Esophagus (tissue), 2 donors: ENCODE measurements around the gene TMED7. TPM values are rescaled to one million over a fixed set of nuclear protein-coding genes. Genes with fewer than 3 reads are reported as not detected.
"Not testable (repeated sequence)": the region's sequence is repeated elsewhere in the genome, so short reads cannot be mapped to it uniquely, and the experiment has no call there.

Source experiments
- H3K27ac ChIP-seq, 2 donors: one replicate each; pipeline ENCODE4 v1.5.1; 2013; ENCODE audit warnings: low read depth in 2 of 2, mild to moderate bottlenecking in 2 of 2, inconsistent platforms in 1 of 2, low read length in 1 of 2, moderate library complexity in 1 of 2
- H3K27me3 ChIP-seq, 2 donors: one replicate each; pipeline ENCODE4 v1.6.1; 2013; ENCODE audit warnings: low read length in 2 of 2, control low read depth in 1 of 2, mild to moderate bottlenecking in 1 of 2; ENCODE audit not compliant: insufficient read depth in 2 of 2, control insufficient read depth in 1 of 2
- H3K36me3 ChIP-seq, 2 donors: one replicate each; pipeline ENCODE4 v1.6.1; 2013; ENCODE audit warnings: low read length in 1 of 2; ENCODE audit not compliant: control insufficient read depth in 2 of 2, insufficient read depth in 2 of 2
- H3K4me1 ChIP-seq, 2 donors: one replicate each; pipeline ENCODE4 v1.6.1; 2013; ENCODE audit warnings: low read length in 1 of 2; ENCODE audit not compliant: control insufficient read depth in 2 of 2, insufficient read depth in 2 of 2
- H3K4me3 ChIP-seq, 2 donors: one replicate each; pipeline ENCODE4 v1.5.1; 2013; ENCODE audit warnings: low read length in 2 of 2, mild to moderate bottlenecking in 2 of 2, low read depth in 1 of 2, moderate library complexity in 1 of 2
- H3K9me3 ChIP-seq, 2 donors: one replicate each; pipeline ENCODE4 v1.6.1; 2013; ENCODE audit warnings: mild to moderate bottlenecking in 2 of 2, low read depth in 1 of 2, low read length in 1 of 2, moderate library complexity in 1 of 2; ENCODE audit not compliant: control insufficient read depth in 2 of 2, insufficient read depth in 1 of 2
- WGBS, 2 donors: extraction: QIAGEN DNeasy Blood & Tissue Kit; methylation state at CpG; one replicate each; pipeline ENCODE4 v1.1.7; 2013; 5-methylcytosine and 5-hydroxymethylcytosine counted together
- polyA plus RNA-seq, 2 donors: library from polyadenylated mRNA; stranded (reverse); fragments of 200-250 nt; gene quantifications; one replicate each; pipeline ENCODE4 v1.2.3, GENCODE V29; 2013
- donor health status: healthy with polysubstance abuse.
- donor health status: Bipolar disorder and iron deficiency.

TMED7 gene
- polyA plus RNA-seq, 2 donors = 11.7 to 20.6 TPM

DNA sequence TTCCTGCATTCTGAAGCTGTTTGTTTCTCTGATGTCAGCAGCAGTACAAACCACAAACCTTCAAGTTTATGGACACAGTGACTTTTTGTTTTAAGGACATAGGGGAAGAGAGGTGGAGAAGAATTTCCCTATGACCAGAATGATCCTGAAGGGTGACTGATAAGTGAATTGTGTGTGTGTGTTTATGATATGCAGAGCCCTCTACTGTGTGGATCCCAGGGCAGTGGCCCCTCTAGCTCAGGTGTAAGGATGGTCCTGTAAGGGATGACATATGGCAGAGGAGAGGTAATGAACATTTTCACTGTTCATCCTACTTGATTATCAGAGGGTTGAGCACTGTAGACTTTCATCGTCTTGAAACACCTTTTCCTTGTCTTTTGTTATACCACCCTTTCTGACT lies 30.6 kb upstream of the TMED7 start:
- WGBS, 2 donors = 93 to 100% methylated on average over 1 of the region's 1 CpG

GRCh38 chr5:115655994-115656393 lies 30.2 kb upstream of the TMED7 start:
- no peaks in the 10 kb centered on the region for H3K9me3 ChIP-seq
- no peak overlapping the region for H3K4me3 ChIP-seq
- no peaks in the 10 kb centered on the region for H3K36me3 ChIP-seq
- no peaks in the 10 kb centered on the region for H3K27me3 ChIP-seq
- no peaks in the 10 kb centered on the region for H3K4me1 ChIP-seq
- 46 to 60% methylated on average over 1 of the region's 1 CpG for WGBS, 2 donors
- H3K27ac ChIP-seq = no peak overlapping the region

More for the DNA sequence above, 30.6 kb upstream of the TMED7 start:
- no peaks in the 10 kb centered on the region for H3K9me3 ChIP-seq
- H3K4me1 ChIP-seq = no peaks in the 10 kb centered on the region
- H3K4me3 ChIP-seq = no peak overlapping the region
- no peaks in the 10 kb centered on the region for H3K27me3 ChIP-seq
- H3K27ac ChIP-seq = no peak overlapping the region
- no peaks in the 10 kb centered on the region for H3K36me3 ChIP-seq

DNA sequence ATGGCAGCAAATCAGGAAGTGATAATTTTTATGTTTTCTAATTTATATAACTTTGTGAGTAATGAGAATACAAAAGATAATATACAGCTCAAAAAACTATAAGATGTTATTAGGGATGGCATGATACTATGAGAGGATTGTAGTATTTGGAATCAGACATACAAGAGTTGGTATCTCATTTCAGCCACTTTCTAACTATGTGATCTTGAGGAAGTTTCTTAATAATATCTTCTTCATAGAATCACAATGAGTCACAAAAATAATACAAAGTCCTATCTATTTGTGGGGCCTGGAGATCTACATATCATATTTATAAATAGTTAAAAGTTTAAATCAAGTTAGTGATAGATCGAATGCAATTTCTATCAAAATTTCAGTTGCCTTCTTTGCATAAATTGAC lies 23.7 kb upstream of the TMED7 start:
- Histone ChIP-seq H3K27me3 (no peaks in the 10 kb centered on the region), H3K27ac (no peak overlapping the region), H3K4me1 (no peaks in the 10 kb centered on the region), H3K4me3 (no peak overlapping the region), H3K36me3 (no peaks in the 10 kb centered on the region), H3K9me3 (no peaks in the 10 kb centered on the region)
- 87 to 94% methylated on average over 1 of the region's 1 CpG for WGBS, 2 donors

GRCh38 chr5:115648056-115648455 lies 22.2 kb upstream of the TMED7 start:
- no peak overlapping the region for H3K4me3 ChIP-seq
- 69 to 85% methylated on average over 3 of the region's 3 CpGs for WGBS, 2 donors
- no peaks in the 10 kb centered on the region for H3K9me3 ChIP-seq
- no peaks in the 10 kb centered on the region for H3K4me1 ChIP-seq
- no peaks in the 10 kb centered on the region for H3K27me3 ChIP-seq
- no peaks in the 10 kb centered on the region for H3K36me3 ChIP-seq
- no peak overlapping the region for H3K27ac ChIP-seq

DNA sequence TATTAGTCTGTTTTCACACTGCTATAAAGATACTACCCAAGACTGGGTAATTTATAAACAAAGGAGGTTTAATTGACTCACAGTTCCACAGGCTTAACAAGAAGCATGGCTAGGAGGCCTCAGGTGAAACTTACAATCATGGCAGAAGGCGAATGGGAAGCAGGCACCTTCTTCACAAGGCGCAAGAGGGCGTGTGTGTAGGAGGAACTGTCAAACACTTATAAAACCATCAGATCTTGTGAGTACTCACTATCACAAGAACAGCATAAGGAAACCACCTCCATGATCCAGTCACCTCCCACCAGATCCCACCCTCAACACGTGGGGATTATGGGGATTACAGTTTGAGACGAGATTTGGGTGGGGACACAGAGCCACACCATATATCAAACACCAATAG lies 19.6 kb upstream of the TMED7 start:
- H3K9me3 ChIP-seq = not testable (repeated sequence)
- WGBS, 2 donors = 78 to 82% methylated on average over 5 of the region's 5 CpGs

DNA sequence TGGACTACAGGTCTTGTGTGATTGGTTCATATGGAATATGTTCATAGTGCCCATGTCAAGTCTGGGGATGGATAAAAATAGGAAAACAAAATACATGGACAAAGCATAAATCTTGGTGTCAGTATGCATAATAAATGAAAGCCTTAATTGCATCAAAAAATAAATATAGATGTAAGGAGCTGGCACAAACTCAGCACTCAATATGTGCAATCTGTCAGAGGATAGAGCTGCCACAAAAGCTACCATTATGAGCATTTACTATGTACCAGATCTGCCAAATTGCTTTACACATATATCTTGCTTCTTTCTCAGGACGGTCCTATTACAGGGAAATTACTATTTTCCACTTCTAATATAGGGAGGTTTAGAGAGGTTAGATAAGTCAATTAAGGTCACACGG lies 18.2 kb upstream of the TMED7 start:
- Histone ChIP-seq H3K27ac (no peak overlapping the region), H3K4me1 (no peaks in the 10 kb centered on the region), H3K27me3 (no peaks in the 10 kb centered on the region), H3K36me3 (no peaks in the 10 kb centered on the region), H3K9me3 (no peaks in the 10 kb centered on the region), H3K4me3 (no peak overlapping the region)
- WGBS, 2 donors = 71 to 82% methylated on average over 2 of the region's 2 CpGs

More for the DNA sequence above, 19.6 kb upstream of the TMED7 start:
- not testable (repeated sequence) for H3K27me3 ChIP-seq, H3K27ac ChIP-seq, H3K4me1 ChIP-seq, H3K4me3 ChIP-seq, H3K36me3 ChIP-seq

DNA sequence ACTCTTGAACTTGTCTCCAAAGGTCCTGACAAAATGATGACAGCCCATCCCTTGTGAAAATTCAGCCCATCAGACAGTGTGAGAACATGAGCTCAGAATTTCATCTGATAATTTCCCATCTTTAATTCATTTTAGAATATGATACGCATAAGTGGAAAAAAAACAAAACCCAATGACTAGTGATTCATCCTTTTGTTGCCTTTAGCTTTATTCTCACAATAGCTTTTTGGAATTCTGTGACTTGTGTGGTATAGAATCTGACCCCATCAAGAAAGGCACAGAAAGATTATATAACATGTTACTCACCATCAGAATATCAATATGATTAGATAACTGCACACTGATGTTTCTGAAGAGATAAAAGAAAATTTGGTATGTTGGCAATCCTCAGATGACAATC lies 16.1 kb upstream of the TMED7 start:
- H3K27me3 ChIP-seq = no peaks in the 10 kb centered on the region
- WGBS, 2 donors = 64 to 74% methylated on average over 1 of the region's 1 CpG
- H3K36me3 ChIP-seq = no peaks in the 10 kb centered on the region
- no peak overlapping the region for H3K27ac ChIP-seq
- no peaks in the 10 kb centered on the region for H3K4me1 ChIP-seq
- H3K9me3 ChIP-seq = no peaks in the 10 kb centered on the region
- H3K4me3 ChIP-seq = no peak overlapping the region

DNA sequence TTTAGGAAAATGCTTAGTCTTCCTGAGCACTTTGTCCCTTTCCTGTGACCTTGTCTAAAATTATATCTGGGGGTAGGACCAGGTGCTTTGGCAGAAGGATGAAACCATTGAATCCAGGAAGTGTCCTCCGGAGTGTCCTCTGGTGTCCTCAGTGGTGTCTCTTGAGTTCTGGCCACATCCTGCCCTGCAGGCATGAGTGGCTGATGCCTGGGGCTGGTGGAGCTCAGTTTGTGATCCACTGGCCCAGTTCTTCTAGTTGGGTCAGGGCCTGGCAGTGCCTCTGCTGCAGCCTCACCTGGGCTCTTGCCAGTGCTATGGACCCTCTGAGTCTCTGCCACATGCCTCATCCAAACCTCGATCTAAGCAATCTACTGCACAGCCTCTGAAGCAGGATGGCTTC lies 14.4 kb upstream of the TMED7 start:
- Histone ChIP-seq H3K27me3 (no peaks in the 10 kb centered on the region), H3K4me3 (no peak overlapping the region), H3K27ac (no peak overlapping the region), H3K4me1 (no peaks in the 10 kb centered on the region), H3K9me3 (no peaks in the 10 kb centered on the region), H3K36me3 (no peaks in the 10 kb centered on the region)
- WGBS, 2 donors = 80 to 90% methylated on average over 2 of the region's 2 CpGs

DNA sequence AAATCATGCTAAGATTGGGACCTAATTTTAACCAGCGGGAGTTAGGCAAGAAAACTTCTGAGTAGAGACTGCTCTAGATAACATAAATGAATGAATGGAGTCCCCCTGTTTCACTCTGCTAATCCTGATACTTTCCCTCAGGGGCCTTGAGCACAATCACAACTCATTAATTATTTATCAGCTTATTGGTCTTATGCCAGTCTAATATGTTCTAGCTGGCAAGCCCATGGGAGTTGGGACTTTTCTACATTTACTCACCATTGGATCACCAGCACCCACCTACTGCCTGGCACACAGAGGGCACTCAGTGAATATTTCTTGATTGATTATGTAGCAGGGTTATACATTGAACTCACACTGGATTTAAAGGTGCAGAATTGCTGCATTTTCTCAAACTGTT lies 13.5 kb upstream of the TMED7 start:
- H3K27me3 ChIP-seq = no peaks in the 10 kb centered on the region
- H3K27ac ChIP-seq = no peak overlapping the region
- H3K36me3 ChIP-seq = no peaks in the 10 kb centered on the region
- WGBS, 2 donors = 67 to 68% methylated on average over 1 of the region's 1 CpG
- no peak overlapping the region for H3K4me3 ChIP-seq
- no peaks in the 10 kb centered on the region for H3K9me3 ChIP-seq
- H3K4me1 ChIP-seq = no peaks in the 10 kb centered on the region

GRCh38 chr5:115637507-115637906 lies 11.7 kb upstream of the TMED7 start:
- Histone ChIP-seq H3K36me3 (no peaks in the 10 kb centered on the region), H3K27ac (no peak overlapping the region), H3K27me3 (no peaks in the 10 kb centered on the region), H3K9me3 (no peaks in the 10 kb centered on the region), H3K4me1 (no peaks in the 10 kb centered on the region), H3K4me3 (no peak overlapping the region)
- WGBS, 2 donors = 81 to 85% methylated on average over 4 of the region's 4 CpGs
